Heart left ventricle (tissue), 16 donors: ENCODE data around the gene CLDN25. TPM values are rescaled to one million over a fixed set of nuclear protein-coding genes. Genes with fewer than 3 reads are reported as not detected.

Source experiments
- ATAC-seq, 4 donors: fragments of 200-7000 bp; cut with Tn5 transposase; one replicate each; pipeline ENCODE4 v1.9.1; 2020 to 2022; ENCODE audit warnings: moderate library complexity in 4 of 4, mild to moderate bottlenecking in 3 of 4, moderate number of reproducible peaks in 1 of 4
- DNase-seq, 5 donors: peaks; one replicate each; pipeline ENCODE4 v3.0.0-alpha.2; 2020
- H3K27ac ChIP-seq, 12 donors: fragments of 200-600 bp; sonication (generic) in 4 of 12; one replicate each; pipeline versions ENCODE4 v1.5.0 to v1.8.0; 2016 to 2022; ENCODE audit warnings: mild to moderate bottlenecking in 2 of 12
- H3K27me3 ChIP-seq, 9 donors: fragments of 200-600 bp; sonication (generic) in 2 of 9; one replicate each; pipeline versions ENCODE4 v1.5.1 to v1.8.0; 2016 to 2022; ENCODE audit warnings: mild to moderate bottlenecking in 3 of 9
- H3K36me3 ChIP-seq, 9 donors: fragments of 200-600 bp; sonication (generic) in 2 of 9; one replicate each; pipeline versions ENCODE4 v1.5.0 to v1.8.0; 2018 to 2022; ENCODE audit warnings: mild to moderate bottlenecking in 2 of 9
- H3K4me1 ChIP-seq, 12 donors: fragments of 200-600 bp; sonication (generic) in 4 of 12; one replicate each; pipeline versions ENCODE4 v1.5.0 to v1.8.0; 2016 to 2022; ENCODE audit warnings: mild to moderate bottlenecking in 3 of 12
- H3K4me3 ChIP-seq, 12 donors: fragments of 200-600 bp; sonication (generic) in 4 of 12; one replicate each; pipeline versions ENCODE4 v1.5.0 to v1.8.0; 2017 to 2022; ENCODE audit warnings: mild to moderate bottlenecking in 9 of 12, moderate library complexity in 4 of 12
- H3K9me3 ChIP-seq, 12 donors: fragments of 200-600 bp; sonication (generic) in 4 of 12; one replicate each; pipeline versions ENCODE4 v1.5.0 to v1.8.0; 2016 to 2022; ENCODE audit warnings: mild to moderate bottlenecking in 1 of 12
- POLR2A ChIP-seq, 2 donors: fragments of 450-650 bp; IDR thresholded peaks; one replicate each; pipeline ENCODE4 v1.6.1; 2017; ENCODE audit warnings: antibody characterized with exemption in 2 of 2, mild to moderate bottlenecking in 2 of 2, moderate library complexity in 2 of 2
- WGBS, 4 donors: extraction: QIAGEN DNeasy Blood & Tissue Kit in 2 of 4; methylation state at CpG; one replicate each; pipeline versions ENCODE4 v1.1.5 to v1.1.7; 2013 to 2018; 5-methylcytosine and 5-hydroxymethylcytosine counted together
- intact Hi-C, 10 donors: fragments of 100-400 bp; cut with DNase I; formaldehyde crosslinking; loops; one replicate each; pipeline versions ENCODE4 v1.11.1 to v1.14.2; 2022
- long read RNA-seq, 3 donors: library from polyadenylated mRNA; unstranded; transcript quantifications; one replicate each; pipeline ENCODE4 v2.0.0, GENCODE V29; 2020 to 2021
- polyA plus RNA-seq, 2 donors: library from polyadenylated mRNA; stranded (reverse); fragments of 200-250 nt; gene quantifications; one replicate each; pipeline ENCODE4 v1.2.3, GENCODE V29; 2013
- total RNA-seq, 9 donors: library from RNA; depleted of rRNA in 2 of 9; stranded (reverse); fragments of >200 nt in 2 of 9; fragmentation: NEBNext Ultra II Directional in 3 of 9; extraction: Animal tissue kit (Norgen Biotek cat#: 25700) in 3 of 9; gene quantifications; one replicate each; pipeline versions ENCODE4 v1.1.0 to v1.2.4, GENCODE V29; 2016 to 2023
- TF ChIP-seq, protein P1 (sequence below), 12 donors: fragments of 200-600 bp; sonication (generic) in 4 of 12; IDR thresholded peaks; one replicate each; pipeline versions ENCODE4 v1.5.0 to v1.8.0; 2018 to 2022; ENCODE audit warnings: antibody characterized with exemption in 12 of 12, mild to moderate bottlenecking in 5 of 12
- donor health status: ischemic (EF 13 %, LVEDD 7.1; RV severe dilation, severe dysfunction).
- donor health status: healthy with polysubstance abuse.
- donor health status: DM: no; HTN: yes; CAD: no.
- donor health status: DM: no; HTN: no; CAD: no.
- donor health status: ischemic (EF 25% LVEDD 6.9; RV normal size, moderate dysfunction).
- donor health status: ischemic (EF 25% LVEDD 5.7; RV mildly dilated, moderate dysfunction).
- donor health status: healthy.
- donor health status: DM: yes; HTN: yes; CAD: no.
- donor health status: ischemic (EF 35%, LVEDD 5.7; RV mildly dilated, moderate dysfunction).
- donor health status: nonischemic (EF 11% LVEDD 7.7; RV severe dilation, severe dysfunction).
- donor health status: DM: yes; HTN: yes; CAD: no.
- donor health status: PGD.
- donor health status: ischemic (EF 29% LVEDD 5.4; RV normal size, mild dysfunction).
- donor health status: nonischemic (EF 23%, LVEDD 6.1; RV moderate dilation, normal function).

CLDN25 gene
- total RNA-seq (not detected), polyA plus RNA-seq (not detected)
- long read RNA-seq, donor 1, result 0 reads
- long read RNA-seq, donor 2, result 0 reads
- long read RNA-seq, donor 3, result 0 reads

DNA sequence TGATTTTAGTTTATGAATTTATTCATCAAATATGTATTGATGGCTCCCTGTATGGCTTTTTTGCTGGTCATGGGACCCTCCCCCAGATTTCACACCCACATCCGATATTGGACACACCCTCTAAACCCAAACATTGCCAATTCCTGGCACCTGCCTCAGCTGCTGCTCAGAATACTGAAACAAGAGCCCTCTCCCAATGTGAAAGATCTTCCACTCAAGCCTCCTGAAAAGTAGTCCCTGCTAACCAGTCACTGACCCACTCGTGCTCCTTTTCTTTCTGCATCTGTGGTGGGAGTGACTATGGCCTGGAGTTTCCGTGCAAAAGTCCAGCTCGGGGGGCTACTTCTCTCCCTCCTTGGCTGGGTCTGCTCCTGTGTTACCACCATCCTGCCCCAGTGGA lies at the start of gene CLDN25:
Gene CLDN25 (plus strand): TSS at position 301 of the 400 bp plus-strand sequence. CDS start 0 bp downstream, at position 301.
- DNase-seq, result no peak
- H3K9me3 ChIP-seq, result no peaks in the 10 kb centered on the region
- peaks cover 0 to 18% (median 6%) of the 10 kb centered on the region in 12 donors for H3K4me1 ChIP-seq
- 80 to 93% (median 87%) methylated on average over 4 of the region's 4 CpGs for WGBS, 4 donors
- H3K36me3 ChIP-seq, result no peaks in the 10 kb centered on the region
- H3K4me3 ChIP-seq, result no peak within 1 kb of the TSS
- peaks cover 0 to 8% (median 0%) of the 10 kb centered on the region in 9 donors for H3K27me3 ChIP-seq
- ATAC-seq, result no peak
- peak within 1 kb of the TSS in 3 of 12 donors; percentile 60 to 69 (median 66) for H3K27ac ChIP-seq
- TF ChIP-seq, protein P1, sequence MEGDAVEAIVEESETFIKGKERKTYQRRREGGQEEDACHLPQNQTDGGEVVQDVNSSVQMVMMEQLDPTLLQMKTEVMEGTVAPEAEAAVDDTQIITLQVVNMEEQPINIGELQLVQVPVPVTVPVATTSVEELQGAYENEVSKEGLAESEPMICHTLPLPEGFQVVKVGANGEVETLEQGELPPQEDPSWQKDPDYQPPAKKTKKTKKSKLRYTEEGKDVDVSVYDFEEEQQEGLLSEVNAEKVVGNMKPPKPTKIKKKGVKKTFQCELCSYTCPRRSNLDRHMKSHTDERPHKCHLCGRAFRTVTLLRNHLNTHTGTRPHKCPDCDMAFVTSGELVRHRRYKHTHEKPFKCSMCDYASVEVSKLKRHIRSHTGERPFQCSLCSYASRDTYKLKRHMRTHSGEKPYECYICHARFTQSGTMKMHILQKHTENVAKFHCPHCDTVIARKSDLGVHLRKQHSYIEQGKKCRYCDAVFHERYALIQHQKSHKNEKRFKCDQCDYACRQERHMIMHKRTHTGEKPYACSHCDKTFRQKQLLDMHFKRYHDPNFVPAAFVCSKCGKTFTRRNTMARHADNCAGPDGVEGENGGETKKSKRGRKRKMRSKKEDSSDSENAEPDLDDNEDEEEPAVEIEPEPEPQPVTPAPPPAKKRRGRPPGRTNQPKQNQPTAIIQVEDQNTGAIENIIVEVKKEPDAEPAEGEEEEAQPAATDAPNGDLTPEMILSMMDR (IDR thresholded peaks at IDR 0.05), result no peak
- TF ChIP-seq POLR2A (IDR thresholded peaks at IDR 0.05), result no peak
- intact Hi-C loops, result no loop called here

GRCh38 chr11:113730887-113731726 lies 48.5 kb upstream of the CLDN25 start:
- DNase-seq (peak in 2 of 5 donors; percentile 20 to 28), ATAC-seq (peak in 3 of 4 donors; percentile 66 to 71 (median 69))
- 35 to 39% (median 38%) methylated on average over 4 of the region's 4 CpGs for WGBS, 4 donors
- H3K4me1 ChIP-seq, result no peaks in the 10 kb centered on the region
- intact Hi-C loops, result loop anchor here (1.0 to 10.0 kb wide), 7 partner anchors 176 to 426 kb away; no protein-coding TSS in a partner anchor
- no peak overlapping the region for H3K4me3 ChIP-seq
- no peaks in the 10 kb centered on the region for H3K9me3 ChIP-seq
- H3K27me3 ChIP-seq, result no peaks in the 10 kb centered on the region
- peaks cover 0 to 49% (median 40%) of the 10 kb centered on the region in 9 donors for H3K36me3 ChIP-seq
- no peak overlapping the region for H3K27ac ChIP-seq
- TF ChIP-seq, protein P1 (IDR thresholded peaks at IDR 0.05), result peak; percentile 28 to 72 (median 61)
- TF ChIP-seq POLR2A (IDR thresholded peaks at IDR 0.05), result no peak

- intact Hi-C loops, result loop anchor here in 6 of 10 donors (5.0 to 10.0 kb wide), 4 partner anchors 177 to 425 kb away; no protein-coding TSS in a partner anchor
- H3K4me3 ChIP-seq, result no peak overlapping the region
- H3K27me3 ChIP-seq, result no peaks in the 10 kb centered on the region
- no peaks in the 10 kb centered on the region for H3K9me3 ChIP-seq
- DNase-seq, result no peak
- WGBS, 4 donors, result 91 to 95% (median 93%) methylated on average over 5 of the region's 5 CpGs
- ATAC-seq, result no peak
- no peak overlapping the region for H3K27ac ChIP-seq
- H3K36me3 ChIP-seq, result peaks cover 0 to 59% (median 50%) of the 10 kb centered on the region in 9 donors
- no peaks in the 10 kb centered on the region for H3K4me1 ChIP-seq
- no peak for TF ChIP-seq POLR2A (IDR thresholded peaks at IDR 0.05)
- TF ChIP-seq, protein P1 (IDR thresholded peaks at IDR 0.05), result no peak
Observed at GRCh38 chr11:113732092-113732491, 47.5 kb upstream of the CLDN25 start.

GRCh38 chr11:113736323-113736722 lies 43.3 kb upstream of the CLDN25 start:
- Histone ChIP-seq H3K36me3 (peaks cover 0 to 100% (median 92%) of the 10 kb centered on the region in 9 donors), H3K4me3 (no peak overlapping the region), H3K4me1 (no peaks in the 10 kb centered on the region), H3K27ac (no peak overlapping the region), H3K9me3 (no peaks in the 10 kb centered on the region), H3K27me3 (no peaks in the 10 kb centered on the region)
- ATAC-seq, result no peak
- no peak for DNase-seq
- 92 to 98% (median 94%) methylated on average over 1 of the region's 1 CpG for WGBS, 4 donors
- TF ChIP-seq, protein P1 (IDR thresholded peaks at IDR 0.05), result no peak
- no peak for TF ChIP-seq POLR2A (IDR thresholded peaks at IDR 0.05)
- intact Hi-C loops, result loop anchor here in 3 of 10 donors (10.0 kb wide), 2 partner anchors 182 to 202 kb away; no protein-coding TSS in a partner anchor
